HepG2 (cell line): ENCODE measurements around the gene MSMB. TPM values are rescaled to one million over a fixed set of nuclear protein-coding genes. Genes with fewer than 3 reads are reported as not detected.
A peak's percentile ranks its signal among the peaks of the same experiment; 100 is the strongest.

ENCODE experiments used
- ATF2 ChIP-seq: sonication (generic); formaldehyde crosslinking; IDR thresholded peaks from 2 replicates; pipeline ENCODE4 v1.4.0; 2020; ENCODE audit warnings: missing genetic modification reagents
- BCL6 ChIP-seq: IDR thresholded peaks from 2 replicates; pipeline ENCODE4 v1.6.1; 2016; ENCODE audit warnings: missing genetic modification reagents, missing compliant biosample characterization
- CTCF ChIP-seq: sonication (generic); formaldehyde crosslinking; IDR thresholded peaks from 2 replicates; pipeline ENCODE4 v1.5.0; 2020; ENCODE audit warnings: mild to moderate bottlenecking, missing genetic modification reagents, moderate library complexity
- ETV6 ChIP-seq: sonication (generic); formaldehyde crosslinking; conservative IDR thresholded peaks from 2 replicates; pipeline ENCODE4 v1.4.0; 2020; ENCODE audit warnings: missing genetic modification reagents
- FOSL2 ChIP-seq: sonication (generic); formaldehyde crosslinking; IDR thresholded peaks from 2 replicates; pipeline ENCODE4 v1.4.0; 2020; ENCODE audit warnings: missing genetic modification reagents
- GATAD2A ChIP-seq: IDR thresholded peaks from 2 replicates; pipeline ENCODE4 v1.6.1; 2016
- IRF2 ChIP-seq: IDR thresholded peaks from 2 replicates; pipeline ENCODE4 v1.6.1; 2018; ENCODE audit warnings: missing genetic modification reagents, missing compliant biosample characterization
- KLF9 ChIP-seq: IDR thresholded peaks from 2 replicates; pipeline ENCODE4 v1.6.1; 2016; ENCODE audit warnings: low read depth
- NR2F6 ChIP-seq, 2 experiments: IDR thresholded peaks; 2 replicates each; pipeline ENCODE4 v1.6.1; 2016; ENCODE audit warnings: antibody characterized with exemption in 1 of 2, mild to moderate bottlenecking in 1 of 2
- PATZ1 ChIP-seq: sonication (generic); formaldehyde crosslinking; IDR thresholded peaks from 2 replicates; pipeline ENCODE4 v1.4.0; 2020; ENCODE audit warnings: missing genetic modification reagents
- POGZ ChIP-seq: sonication (generic); formaldehyde crosslinking; IDR thresholded peaks from 2 replicates; pipeline ENCODE4 v1.4.0; 2020; ENCODE audit warnings: mild to moderate bottlenecking, missing genetic modification reagents
- POLR2A ChIP-seq, 2 experiments: IDR thresholded peaks; 2 replicates each; pipeline ENCODE4 v1.6.1; 2011; ENCODE audit warnings: low read depth in 2 of 2, low read length in 2 of 2, mild to moderate bottlenecking in 1 of 2, moderate library complexity in 1 of 2; ENCODE audit not compliant: insufficient read depth in 1 of 2
- SATB2 ChIP-seq: sonication (generic); formaldehyde crosslinking; IDR thresholded peaks from 2 replicates; pipeline ENCODE4 v1.5.0; 2020; ENCODE audit warnings: missing genetic modification reagents
- SMARCC2 ChIP-seq: fragments of 450-650 bp; IDR thresholded peaks from 2 replicates; pipeline ENCODE4 v1.6.1; 2017; ENCODE audit warnings: antibody characterized with exemption, mild to moderate bottlenecking
- SUZ12 ChIP-seq: fragments of 150-350 bp; IDR thresholded peaks from 2 replicates; pipeline ENCODE4 v1.6.1; 2014; ENCODE audit warnings: low read depth, low read length
- ZMAT5 ChIP-seq: sonication (generic); formaldehyde crosslinking; IDR thresholded peaks from 2 replicates; pipeline ENCODE4 v1.5.0; 2020; ENCODE audit warnings: mild to moderate bottlenecking, low read depth, missing genetic modification reagents, borderline replicate concordance
- ZNF335 ChIP-seq: sonication (generic); formaldehyde crosslinking; IDR thresholded peaks from 2 replicates; pipeline ENCODE4 v1.4.0; 2020; ENCODE audit warnings: missing genetic modification reagents
- ZSCAN9 ChIP-seq: IDR thresholded peaks from 2 replicates; pipeline ENCODE4 v1.6.1; 2016; ENCODE audit warnings: borderline replicate concordance
- polyA plus RNA-seq, 8 experiments: library from polyadenylated mRNA; depleted of rRNA in 3 of 8; stranded (reverse) in 7 of 8; unstranded in 1 of 8; fragments of >200 nt; fragmentation: Illumina TruSeq in 4 of 8; extraction: Trizol in 4 of 8; gene quantifications; 2 replicates each; pipeline versions ENCODE4 v1.2.1 to v1.2.3, GENCODE V29; 2011 to 2016; ENCODE audit warnings: low read depth in 4 of 8, missing spikeins in 1 of 8, mixed read lengths in 1 of 8; ENCODE audit not compliant: insufficient read depth in 1 of 8
- total RNA-seq, 5 experiments: library from RNA; depleted of rRNA; stranded (reverse); fragments of >200 nt; fragmentation: Illumina TruSeq; extraction: Trizol; gene quantifications; 2 replicates each; pipeline ENCODE4 v1.2.3, GENCODE V29; 2016; ENCODE audit warnings: low read depth in 1 of 5
- TF ChIP-seq, protein P1 (sequence below): sonication (generic); formaldehyde crosslinking; IDR thresholded peaks from 2 replicates; pipeline ENCODE4 v1.5.1; 2020; ENCODE audit warnings: missing genetic modification reagents, mild to moderate bottlenecking, borderline replicate concordance
- TF ChIP-seq, protein P2 (sequence below): sonication (generic); formaldehyde crosslinking; conservative IDR thresholded peaks from 2 replicates; pipeline ENCODE4 v1.4.0; 2020; ENCODE audit warnings: missing genetic modification reagents

MSMB gene
- total and polyA plus RNA-seq, 2 of the 13 experiments (the other 11 are each of a cell fraction or from before 2014, with no cell fraction given): 0.84 TPM; not detected in 1

DNA sequence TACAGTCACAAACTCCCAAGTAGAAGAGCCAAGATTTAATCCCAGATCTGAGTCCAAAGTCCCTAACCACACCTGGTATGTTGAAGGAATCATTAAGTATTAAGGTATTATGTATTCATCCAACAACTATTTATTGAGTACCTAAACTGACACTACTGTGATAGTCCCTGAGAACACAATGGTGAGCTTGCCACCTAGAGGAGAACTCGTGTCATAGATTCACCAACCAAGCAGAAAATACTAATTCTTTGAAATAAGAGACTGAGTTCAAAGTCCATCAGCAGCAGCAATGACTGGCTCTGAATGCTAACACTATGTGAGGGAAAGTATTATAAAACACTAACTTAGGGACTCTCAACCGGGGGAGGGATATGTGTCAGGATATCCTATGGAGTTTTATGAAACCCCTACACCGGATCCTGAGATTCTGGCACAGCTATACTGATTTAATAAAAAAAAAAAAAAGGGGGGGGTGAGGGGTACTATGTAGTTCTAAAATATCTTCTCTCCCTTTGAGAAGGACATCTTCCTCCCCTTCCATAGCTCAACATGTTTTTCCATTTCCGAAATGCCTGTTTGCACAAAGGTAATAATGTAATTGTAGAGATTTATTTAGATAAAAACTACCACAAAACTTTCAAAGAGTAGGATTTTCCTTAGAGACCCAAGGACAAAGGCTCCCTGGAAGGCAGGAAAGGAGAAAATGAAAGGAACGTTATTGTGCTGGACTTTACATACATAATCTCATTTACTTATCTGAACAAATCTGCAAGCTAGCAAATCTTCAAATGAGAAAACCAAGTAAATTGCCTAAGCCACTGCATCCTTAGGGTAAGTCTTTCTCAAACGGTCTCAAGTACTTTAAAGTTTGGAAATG lies 17.2 kb downstream of the MSMB start (continued):
- TF ChIP-seq CTCF (CRISPR knock-in tag) (peak; percentile 87), SUZ12 (no peak), SMARCC2 (0 out of 2 replicates have a peak, but pooled peaks have one; percentile 8), ETV6 (no peak), POLR2A (IDR thresholded peaks at IDR 0.05; ENCODE audit: insufficient read depth in 1 of 2, low read depth in 2 of 2, low read length in 2 of 2) (peak; percentile 52 to 67; a peak in 3 of 4 replicates), PATZ1 (CRISPR knock-in tag) (peak; percentile 35), KLF9 (CRISPR knock-in tag) (0 out of 2 replicates have a peak, but pooled peaks have one; percentile 31), ZSCAN9 (CRISPR knock-in tag) (peak; percentile 65; the same call in 1 of the 2 replicates), FOSL2 (peak; percentile 44), ZNF335 (CRISPR knock-in tag) (peak; percentile 24; the same call in 1 of the 2 replicates), ATF2 (0 out of 2 replicates have a peak, but pooled peaks have one; percentile 45), SATB2 (CRISPR knock-in tag) (peak; percentile 26; the same call in 1 of the 2 replicates), GATAD2A (CRISPR knock-in tag) (peak; percentile 71), BCL6 (CRISPR knock-in tag) (peak; percentile 41; the same call in 1 of the 2 replicates), POGZ (CRISPR knock-in tag) (0 out of 2 replicates have a peak, but pooled peaks have one; percentile 36), NR2F6 (IDR thresholded peaks at IDR 0.05) (no peak), NR2F6 (CRISPR knock-in tag; IDR thresholded peaks at IDR 0.05) (peak; percentile 63), ZMAT5 (CRISPR knock-in tag) (no peak), IRF2 (CRISPR knock-in tag) (peak; percentile 52; the same call in 1 of the 2 replicates)
- TF ChIP-seq, protein P1, sequence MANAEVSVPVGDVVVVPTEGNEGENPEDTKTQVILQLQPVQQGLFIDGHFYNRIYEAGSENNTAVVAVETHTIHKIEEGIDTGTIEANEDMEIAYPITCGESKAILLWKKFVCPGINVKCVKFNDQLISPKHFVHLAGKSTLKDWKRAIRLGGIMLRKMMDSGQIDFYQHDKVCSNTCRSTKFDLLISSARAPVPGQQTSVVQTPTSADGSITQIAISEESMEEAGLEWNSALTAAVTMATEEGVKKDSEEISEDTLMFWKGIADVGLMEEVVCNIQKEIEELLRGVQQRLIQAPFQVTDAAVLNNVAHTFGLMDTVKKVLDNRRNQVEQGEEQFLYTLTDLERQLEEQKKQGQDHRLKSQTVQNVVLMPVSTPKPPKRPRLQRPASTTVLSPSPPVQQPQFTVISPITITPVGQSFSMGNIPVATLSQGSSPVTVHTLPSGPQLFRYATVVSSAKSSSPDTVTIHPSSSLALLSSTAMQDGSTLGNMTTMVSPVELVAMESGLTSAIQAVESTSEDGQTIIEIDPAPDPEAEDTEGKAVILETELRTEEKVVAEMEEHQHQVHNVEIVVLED (CRISPR knock-in tag): no peak
- TF ChIP-seq, protein P2, sequence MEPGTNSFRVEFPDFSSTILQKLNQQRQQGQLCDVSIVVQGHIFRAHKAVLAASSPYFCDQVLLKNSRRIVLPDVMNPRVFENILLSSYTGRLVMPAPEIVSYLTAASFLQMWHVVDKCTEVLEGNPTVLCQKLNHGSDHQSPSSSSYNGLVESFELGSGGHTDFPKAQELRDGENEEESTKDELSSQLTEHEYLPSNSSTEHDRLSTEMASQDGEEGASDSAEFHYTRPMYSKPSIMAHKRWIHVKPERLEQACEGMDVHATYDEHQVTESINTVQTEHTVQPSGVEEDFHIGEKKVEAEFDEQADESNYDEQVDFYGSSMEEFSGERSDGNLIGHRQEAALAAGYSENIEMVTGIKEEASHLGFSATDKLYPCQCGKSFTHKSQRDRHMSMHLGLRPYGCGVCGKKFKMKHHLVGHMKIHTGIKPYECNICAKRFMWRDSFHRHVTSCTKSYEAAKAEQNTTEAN (CRISPR knock-in tag): 0 out of 2 replicates have a peak, but pooled peaks have one; percentile 13
